ENCODE results near the gene ABI3BP.

Gene ABI3BP

GRCh38 chr3:100719136-100719535 is 274.1 kb downstream of the ABI3BP start:
- no peak for DNase-seq (ENCODE audit: low read depth in 2 of 2)
- no peak for TF ChIP-seq CTCF (IDR thresholded peaks at IDR 0.05; ENCODE audit: low read depth, low read length)
- H3K4me3 ChIP-seq (replicated peaks in 1 of 2; ENCODE audit: low read depth in 2 of 2, low read length in 2 of 2): no peak overlapping the region

GRCh38 chr3:100717637-100718487 is 275.4 kb downstream of the ABI3BP start:
- no peak for DNase-seq (ENCODE audit: low read depth in 2 of 2)
- no peak for TF ChIP-seq CTCF (IDR thresholded peaks at IDR 0.05; ENCODE audit: low read depth, low read length)
- no peak overlapping the region for H3K4me3 ChIP-seq (replicated peaks in 1 of 2; ENCODE audit: low read depth in 2 of 2, low read length in 2 of 2)

- TF ChIP-seq CTCF (IDR thresholded peaks at IDR 0.05; ENCODE audit: low read depth, low read length): no peak
- no peak overlapping the region for H3K4me3 ChIP-seq (replicated peaks in 1 of 2; ENCODE audit: low read depth in 2 of 2, low read length in 2 of 2)
- DNase-seq (ENCODE audit: low read depth in 2 of 2): no peak
Observed at GRCh38 chr3:100717063-100717462, 276.2 kb downstream of the ABI3BP start.

- DNase-seq (ENCODE audit: low read depth in 2 of 2): no peak
- TF ChIP-seq CTCF (IDR thresholded peaks at IDR 0.05; ENCODE audit: low read depth, low read length): no peak
- H3K4me3 ChIP-seq (replicated peaks in 1 of 2; ENCODE audit: low read depth in 2 of 2, low read length in 2 of 2): no peak overlapping the region
Observed at GRCh38 chr3:100715176-100715575, 278.0 kb downstream of the ABI3BP start.

GRCh38 chr3:100710261-100710968 is 282.8 kb downstream of the ABI3BP start:
- peak; percentile 38 for TF ChIP-seq CTCF (IDR thresholded peaks at IDR 0.05; ENCODE audit: low read depth, low read length)
- DNase-seq (ENCODE audit: low read depth in 2 of 2): peak; percentile 71 to 83
- H3K4me3 ChIP-seq (replicated peaks in 1 of 2; ENCODE audit: low read depth in 2 of 2, low read length in 2 of 2): peak overlapping the region; percentile 76 to 88

- TF ChIP-seq CTCF (IDR thresholded peaks at IDR 0.05; ENCODE audit: low read depth, low read length): no peak
- H3K4me3 ChIP-seq (replicated peaks in 1 of 2; ENCODE audit: low read depth in 2 of 2, low read length in 2 of 2): peak overlapping the region; percentile 76 to 88
- peak; percentile 46 for DNase-seq (ENCODE audit: low read depth in 2 of 2)
Observed at GRCh38 chr3:100709842-100710260, 283.4 kb downstream of the ABI3BP start.

Data from cardiac fibroblast (primary cell).